Left ventricle myocardium inferior (tissue), 1 donor: ENCODE data around the gene WDR37. TPM values are rescaled to one million over a fixed set of nuclear protein-coding genes. Genes with fewer than 3 reads are reported as not detected.

ENCODE experiments used
- DNase-seq: peaks from one replicate; pipeline ENCODE4 v3.0.0-alpha.2; 2020
- H3K27ac ChIP-seq: fragments of 200-600 bp; replicated peaks from 2 replicates; pipeline ENCODE4 v1.8.0; 2021
- H3K27me3 ChIP-seq: fragments of 200-600 bp; 2 replicates; pipeline ENCODE4 v1.8.0; 2021; ENCODE audit warnings: low read depth
- H3K36me3 ChIP-seq: fragments of 200-600 bp; 2 replicates; pipeline ENCODE4 v1.8.0; 2021
- H3K4me1 ChIP-seq: fragments of 200-600 bp; 2 replicates; pipeline ENCODE4 v1.8.0; 2021
- H3K4me3 ChIP-seq: fragments of 200-600 bp; 2 replicates; pipeline ENCODE4 v1.8.0; 2021; ENCODE audit warnings: mild to moderate bottlenecking, moderate library complexity
- H3K9me3 ChIP-seq: fragments of 200-600 bp; replicated peaks from 2 replicates; pipeline ENCODE4 v1.8.0; 2021
- intact Hi-C: fragments of 100-400 bp; cut with micrococcal nuclease; formaldehyde crosslinking; loops from one replicate; pipeline ENCODE4 v1.11.0; 2022
- total RNA-seq: library from RNA; stranded (reverse); fragmentation: NEBNext Ultra II Directional; extraction: Animal tissue kit (Norgen Biotek cat#: 25700); gene quantifications from one replicate; pipeline ENCODE4 v1.2.1, GENCODE V29; 2021
- TF ChIP-seq, protein P1 (sequence below): fragments of 200-600 bp; IDR thresholded peaks from 2 replicates; pipeline ENCODE4 v1.8.0; 2021; ENCODE audit warnings: antibody characterized with exemption, mild to moderate bottlenecking, borderline replicate concordance
- donor health status: DM: no; HTN: yes; CAD: no; lungs with severe emphysema.

WDR37 gene
- total RNA-seq, 1 donor from 2014 or later: 28.2 TPM

DNA sequence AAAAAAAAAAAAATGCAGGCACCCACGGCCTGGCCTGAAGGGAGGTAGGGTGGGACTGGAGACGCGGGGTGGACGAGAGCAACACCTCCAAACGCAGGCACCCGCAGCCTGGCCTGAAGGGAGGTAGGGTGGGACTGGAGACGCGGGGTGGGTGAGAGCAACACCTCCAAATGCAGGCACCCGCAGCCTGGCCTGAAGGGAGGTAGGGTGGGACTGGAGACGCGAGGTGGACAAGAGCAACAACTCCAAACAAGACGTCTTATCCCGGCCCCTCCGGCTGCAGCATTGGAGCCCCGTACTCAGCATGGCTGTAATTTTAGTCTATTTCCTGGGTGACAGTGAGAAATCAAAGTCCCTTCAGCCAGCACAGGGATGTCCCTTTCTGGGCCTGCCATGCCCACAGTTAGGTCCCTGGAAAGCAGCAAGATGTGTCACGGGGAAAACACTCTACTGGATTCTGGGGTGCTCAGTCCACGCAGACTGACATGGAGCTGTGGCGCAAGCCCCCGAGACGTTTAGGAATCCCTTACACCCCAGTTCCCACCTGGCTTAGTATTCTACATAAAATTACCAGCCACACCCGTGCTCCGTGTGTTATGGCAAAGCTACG lies 119.9 kb downstream of the WDR37 start:
- H3K36me3 ChIP-seq: no peaks in the 10 kb centered on the region
- H3K4me3 ChIP-seq: no peak overlapping the region
- TF ChIP-seq, protein P1, sequence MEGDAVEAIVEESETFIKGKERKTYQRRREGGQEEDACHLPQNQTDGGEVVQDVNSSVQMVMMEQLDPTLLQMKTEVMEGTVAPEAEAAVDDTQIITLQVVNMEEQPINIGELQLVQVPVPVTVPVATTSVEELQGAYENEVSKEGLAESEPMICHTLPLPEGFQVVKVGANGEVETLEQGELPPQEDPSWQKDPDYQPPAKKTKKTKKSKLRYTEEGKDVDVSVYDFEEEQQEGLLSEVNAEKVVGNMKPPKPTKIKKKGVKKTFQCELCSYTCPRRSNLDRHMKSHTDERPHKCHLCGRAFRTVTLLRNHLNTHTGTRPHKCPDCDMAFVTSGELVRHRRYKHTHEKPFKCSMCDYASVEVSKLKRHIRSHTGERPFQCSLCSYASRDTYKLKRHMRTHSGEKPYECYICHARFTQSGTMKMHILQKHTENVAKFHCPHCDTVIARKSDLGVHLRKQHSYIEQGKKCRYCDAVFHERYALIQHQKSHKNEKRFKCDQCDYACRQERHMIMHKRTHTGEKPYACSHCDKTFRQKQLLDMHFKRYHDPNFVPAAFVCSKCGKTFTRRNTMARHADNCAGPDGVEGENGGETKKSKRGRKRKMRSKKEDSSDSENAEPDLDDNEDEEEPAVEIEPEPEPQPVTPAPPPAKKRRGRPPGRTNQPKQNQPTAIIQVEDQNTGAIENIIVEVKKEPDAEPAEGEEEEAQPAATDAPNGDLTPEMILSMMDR: no peak
- H3K4me1 ChIP-seq: no peaks in the 10 kb centered on the region
- no peak overlapping the region for H3K27ac ChIP-seq
- no peaks in the 10 kb centered on the region for H3K9me3 ChIP-seq
- intact Hi-C loops: no loop called here
- DNase-seq: no peak
- H3K27me3 ChIP-seq: peaks cover 48% of the 10 kb centered on the region

DNA sequence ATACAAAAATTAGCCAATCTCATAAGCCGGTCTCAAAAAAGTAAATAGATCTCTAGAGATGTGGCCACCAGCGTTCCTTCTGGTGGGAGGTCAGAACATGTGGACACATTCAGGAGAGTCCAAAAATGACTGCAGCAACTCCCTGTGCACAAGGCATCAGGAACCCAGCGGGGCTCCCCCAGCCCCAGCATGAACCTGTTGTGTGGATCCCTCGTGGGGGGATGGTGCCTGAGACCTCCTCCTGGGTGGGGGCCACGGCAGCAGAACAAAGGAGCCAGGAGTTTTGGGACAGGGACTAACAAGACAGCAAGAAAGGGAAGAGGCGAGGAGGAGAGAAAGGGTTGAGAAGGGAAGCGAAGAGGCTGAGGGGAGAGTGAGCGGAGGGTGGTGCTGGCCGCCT lies 121.8 kb downstream of the WDR37 start:
- peaks cover 46% of the 10 kb centered on the region for H3K27me3 ChIP-seq
- TF ChIP-seq, protein P1: no peak
- H3K27ac ChIP-seq: no peak overlapping the region
- intact Hi-C loops: no loop called here
- H3K4me1 ChIP-seq: no peaks in the 10 kb centered on the region
- no peaks in the 10 kb centered on the region for H3K9me3 ChIP-seq
- H3K36me3 ChIP-seq: no peaks in the 10 kb centered on the region
- DNase-seq: no peak
- no peak overlapping the region for H3K4me3 ChIP-seq

DNA sequence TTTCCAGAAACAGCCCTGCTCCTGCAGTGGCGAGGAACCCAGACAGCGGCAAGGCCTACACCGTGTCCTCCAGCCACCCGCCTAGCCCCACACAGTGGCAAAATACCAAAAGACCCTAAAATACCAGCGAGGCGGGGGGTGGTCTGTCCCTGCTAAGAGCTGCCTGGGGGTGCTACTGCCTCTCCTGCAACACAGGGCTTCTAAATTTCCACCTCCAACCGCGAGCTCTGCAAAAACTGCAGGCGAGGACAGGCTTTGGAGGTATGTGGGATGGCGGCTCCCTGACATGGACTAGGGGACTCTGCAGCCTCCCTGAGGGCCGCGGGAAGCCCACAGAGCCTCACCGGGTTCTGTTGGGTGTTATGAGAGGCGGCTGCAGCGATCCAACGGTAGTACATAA lies 122.3 kb downstream of the WDR37 start:
- Histone ChIP-seq H3K27ac (no peak overlapping the region), H3K4me3 (no peak overlapping the region), H3K27me3 (peaks cover 46% of the 10 kb centered on the region), H3K9me3 (no peaks in the 10 kb centered on the region), H3K36me3 (no peaks in the 10 kb centered on the region), H3K4me1 (no peaks in the 10 kb centered on the region)
- DNase-seq: no peak
- intact Hi-C loops: no loop called here
- TF ChIP-seq, protein P1: no peak

DNA sequence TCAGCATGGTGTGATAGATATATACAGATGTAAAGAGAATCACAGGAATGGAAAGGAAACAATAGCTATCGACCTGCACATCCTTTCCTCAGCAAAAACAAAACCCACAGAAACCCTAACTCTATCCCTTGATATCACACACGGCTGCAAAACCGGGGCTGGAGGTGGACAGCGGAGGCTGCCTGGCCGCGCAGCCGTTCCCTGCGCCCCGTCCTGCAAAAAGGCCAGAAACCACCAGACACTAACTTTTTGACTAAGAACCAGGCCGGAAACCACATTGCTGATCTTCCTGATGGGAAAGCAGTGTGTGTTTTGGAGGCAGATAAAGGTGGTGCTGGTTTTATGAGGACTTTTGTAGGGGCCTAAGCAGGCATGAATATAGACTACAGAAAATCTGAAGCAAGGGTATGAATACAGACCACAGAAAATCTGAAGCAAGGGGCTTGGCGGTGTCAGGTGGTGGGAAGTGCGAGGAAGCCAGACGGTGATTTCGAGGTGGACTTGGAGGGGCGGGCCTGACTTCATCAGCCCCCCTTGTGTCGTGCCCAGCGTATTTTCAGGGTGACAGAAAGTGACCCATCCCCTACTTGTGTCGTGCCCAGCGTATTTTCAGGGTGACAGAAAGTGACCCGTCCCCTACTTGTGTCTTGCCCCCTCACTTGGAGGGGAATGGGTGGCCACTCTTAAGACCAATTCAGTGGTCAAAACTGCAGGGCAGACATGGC lies 123.3 kb downstream of the WDR37 start:
- intact Hi-C loops: no loop called here
- Histone ChIP-seq H3K9me3 (no peaks in the 10 kb centered on the region), H3K27ac (no peak overlapping the region), H3K36me3 (no peaks in the 10 kb centered on the region), H3K27me3 (peaks cover 46% of the 10 kb centered on the region), H3K4me3 (no peak overlapping the region), H3K4me1 (no peaks in the 10 kb centered on the region)
- no peak for DNase-seq
- TF ChIP-seq, protein P1: no peak

DNA sequence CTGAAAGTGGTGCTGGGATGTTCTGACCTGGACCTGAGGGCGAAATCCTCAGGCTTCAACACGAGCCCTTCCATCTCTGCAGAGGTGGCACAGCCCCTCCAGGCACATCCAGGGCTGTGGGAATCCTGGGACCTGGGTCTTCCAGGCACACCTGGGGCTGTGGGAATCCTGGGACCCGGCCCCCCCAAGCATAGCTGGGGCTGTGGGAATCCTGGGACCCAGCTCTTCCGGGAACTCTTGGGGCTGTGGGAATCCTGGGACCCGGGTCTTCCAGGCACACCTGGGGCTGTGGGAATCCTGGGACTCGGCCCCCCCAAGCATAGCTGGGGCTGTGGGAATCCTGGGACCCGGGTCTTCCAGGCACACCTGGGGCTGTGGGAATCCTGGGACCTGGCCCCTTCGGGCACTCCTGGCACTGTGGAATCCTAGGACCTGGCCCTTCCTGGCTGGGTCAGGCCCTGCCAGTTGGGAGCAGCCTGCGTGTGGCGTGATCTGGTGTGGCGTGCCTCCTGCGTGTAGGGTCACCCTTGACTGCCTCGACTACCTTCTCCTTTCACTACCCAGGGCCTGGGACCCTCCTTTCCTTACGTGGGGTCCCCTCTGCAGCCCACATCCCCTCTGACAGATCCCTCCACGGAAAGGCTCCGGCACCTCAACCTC lies 124.0 kb downstream of the WDR37 start:
- H3K27ac ChIP-seq: no peak overlapping the region
- no peaks in the 10 kb centered on the region for H3K4me1 ChIP-seq
- no peaks in the 10 kb centered on the region for H3K9me3 ChIP-seq
- no peaks in the 10 kb centered on the region for H3K36me3 ChIP-seq
- TF ChIP-seq, protein P1: no peak
- DNase-seq: no peak
- no peak overlapping the region for H3K4me3 ChIP-seq
- intact Hi-C loops: no loop called here
- peaks cover 53% of the 10 kb centered on the region for H3K27me3 ChIP-seq
